GM12878 (cell line): ENCODE measurements around the gene TMEM256. TPM values are rescaled to one million over a fixed set of nuclear protein-coding genes. Genes with fewer than 3 reads are reported as not detected.

ENCODE experiments used
- ASH2L ChIP-seq: fragments of 300-600, 200-600 bp; sonication (generic); IDR thresholded peaks from 2 replicates; pipeline ENCODE4 v1.6.1; 2017; ENCODE audit warnings: low read depth, mild to moderate bottlenecking, borderline replicate concordance
- ATF7 ChIP-seq: fragments of 450-650 bp; IDR thresholded peaks from 2 replicates; pipeline ENCODE4 v1.6.1; 2016; ENCODE audit warnings: low read depth, mild to moderate bottlenecking
- CBX5 ChIP-seq: sonication (generic); IDR thresholded peaks from 2 replicates; pipeline ENCODE4 v1.6.1; 2016; ENCODE audit warnings: low read depth, moderate library complexity, mild to moderate bottlenecking, inconsistent platforms
- CREB1 ChIP-seq: IDR thresholded peaks from 2 replicates; pipeline ENCODE4 v1.6.1; 2012; ENCODE audit warnings: low read depth, mild to moderate bottlenecking, inconsistent platforms
- DPF2 ChIP-seq: fragments of 450-650 bp; IDR thresholded peaks from 2 replicates; pipeline ENCODE4 v1.6.1; 2017; ENCODE audit warnings: mild to moderate bottlenecking
- MTA2 ChIP-seq: fragments of 450-650 bp; IDR thresholded peaks from 2 replicates; pipeline ENCODE4 v1.6.1; 2016; ENCODE audit warnings: low read depth, mild to moderate bottlenecking, moderate library complexity
- NBN ChIP-seq: fragments of 450-650 bp; IDR thresholded peaks from 2 replicates; pipeline ENCODE4 v1.6.1; 2016
- PML ChIP-seq: IDR thresholded peaks from 2 replicates; pipeline ENCODE4 v1.6.1; 2012; ENCODE audit warnings: low read length, inconsistent platforms
- POLR2AphosphoS2 ChIP-seq: IDR thresholded peaks from 2 replicates; pipeline ENCODE4 v1.6.1; 2011; ENCODE audit warnings: low read depth, mild to moderate bottlenecking, low read length, improper control_type of control experiment, moderate library complexity
- ZNF274 ChIP-seq: IDR thresholded peaks from one replicate; pipeline ENCODE4 v1.8.0; 2011; ENCODE audit not compliant: insufficient read length, insufficient read depth
- ZNF622 ChIP-seq: fragments of 450-650 bp; IDR thresholded peaks from 2 replicates; pipeline ENCODE4 v1.6.1; 2017; ENCODE audit warnings: mild to moderate bottlenecking, inconsistent platforms
- polyA plus RNA-seq, 11 experiments: library from polyadenylated mRNA; depleted of rRNA in 4 of 11; unstranded in 6 of 11; stranded (reverse) in 5 of 11; fragments of >200 nt; fragmentation: Nextera tagmentation in 4 of 11; fragmentation: Illumina TruSeq in 1 of 11; extraction: Ambion mirVana in 4 of 11; extraction: Trizol in 1 of 11; gene quantifications; 1 replicate in 1 of 11; 2 replicates in 10 of 11; pipeline versions ENCODE4 v1.2.1 to v1.2.3, GENCODE V29; 2011 to 2016; ENCODE audit warnings: inconsistent platforms in 2 of 11, missing spikeins in 2 of 11, low read depth in 1 of 11
- total RNA-seq, 4 experiments: library from RNA; depleted of rRNA in 3 of 4; stranded (reverse); fragments of >200 nt in 3 of 4; fragmentation: Illumina TruSeq in 1 of 4; extraction: Trizol in 1 of 4; gene quantifications; 2 replicates each; pipeline versions ENCODE4 v1.2.1 to v1.2.3, GENCODE V29; 2013 to 2021
- TF ChIP-seq, protein P1 (sequence below): fragments of 450-650 bp; IDR thresholded peaks from 2 replicates; pipeline ENCODE4 v1.6.1; 2017; ENCODE audit warnings: mild to moderate bottlenecking, low read depth, inconsistent platforms; ENCODE audit not compliant: poor library complexity, severe bottlenecking
- TF ChIP-seq, protein P2 (sequence below): fragments of 450-650 bp; IDR thresholded peaks from 2 replicates; pipeline ENCODE4 v1.6.1; 2017; ENCODE audit warnings: mild to moderate bottlenecking, moderate library complexity
- TF ChIP-seq, protein P3 (sequence below): fragments of 450-650 bp; formaldehyde crosslinking; IDR thresholded peaks from 2 replicates; pipeline ENCODE4 v1.4.0; 2022; ENCODE audit warnings: mild to moderate bottlenecking, moderate library complexity
- TF ChIP-seq, protein P4 (sequence below): fragments of 150-350 bp; IDR thresholded peaks from 2 replicates; pipeline ENCODE4 v1.6.1; 2014; ENCODE audit warnings: mild to moderate bottlenecking, low read depth, low read length
- TF ChIP-seq, protein P5 (sequence below): fragments of 450-650 bp; IDR thresholded peaks from 2 replicates; pipeline ENCODE4 v1.6.1; 2016; ENCODE audit warnings: mild to moderate bottlenecking

TMEM256 gene
- total and polyA plus RNA-seq, 10 of the 15 experiments (the other 5 are each of a cell fraction or from before 2014, with no cell fraction given) = 57.3 to 342 (median 95.7) TPM

DNA sequence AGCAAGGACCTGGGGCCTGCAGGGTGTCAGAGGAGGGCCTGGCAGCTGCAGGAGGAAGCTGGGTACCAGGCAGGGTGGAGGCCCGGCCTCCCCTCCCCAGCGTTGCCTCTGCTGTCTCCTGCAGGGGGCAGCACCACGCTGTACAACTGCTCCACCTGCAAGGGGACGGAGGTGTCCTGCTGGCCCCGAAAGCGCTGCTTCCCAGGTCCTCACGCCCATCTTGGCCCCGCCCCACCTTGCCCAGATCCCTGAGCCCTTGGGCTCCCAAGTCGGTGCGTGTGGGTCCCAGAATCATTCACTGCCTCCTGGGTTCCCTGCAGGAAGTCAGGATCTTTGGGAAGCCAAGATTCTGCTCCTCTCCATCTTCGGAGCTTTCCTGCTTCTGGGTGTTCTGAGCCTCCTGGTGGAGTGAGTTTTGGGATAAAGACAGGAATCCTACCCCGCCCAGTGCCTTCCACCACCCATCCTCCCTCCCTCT is 47.8 kb downstream of the TMEM256 start (continued):
- TF ChIP-seq ZNF274 (no peak), CBX5 (no peak), PML (no peak), DPF2 (0 out of 2 replicates have a peak, but pooled peaks have one; percentile 41), POLR2AphosphoS2 (no peak), MTA2 (no peak), ZNF622 (no peak), CREB1 (no peak), ATF7 (no peak), ASH2L (no peak), NBN (peak; percentile 68; the same call in 1 of the 2 replicates)
- TF ChIP-seq, protein P1, sequence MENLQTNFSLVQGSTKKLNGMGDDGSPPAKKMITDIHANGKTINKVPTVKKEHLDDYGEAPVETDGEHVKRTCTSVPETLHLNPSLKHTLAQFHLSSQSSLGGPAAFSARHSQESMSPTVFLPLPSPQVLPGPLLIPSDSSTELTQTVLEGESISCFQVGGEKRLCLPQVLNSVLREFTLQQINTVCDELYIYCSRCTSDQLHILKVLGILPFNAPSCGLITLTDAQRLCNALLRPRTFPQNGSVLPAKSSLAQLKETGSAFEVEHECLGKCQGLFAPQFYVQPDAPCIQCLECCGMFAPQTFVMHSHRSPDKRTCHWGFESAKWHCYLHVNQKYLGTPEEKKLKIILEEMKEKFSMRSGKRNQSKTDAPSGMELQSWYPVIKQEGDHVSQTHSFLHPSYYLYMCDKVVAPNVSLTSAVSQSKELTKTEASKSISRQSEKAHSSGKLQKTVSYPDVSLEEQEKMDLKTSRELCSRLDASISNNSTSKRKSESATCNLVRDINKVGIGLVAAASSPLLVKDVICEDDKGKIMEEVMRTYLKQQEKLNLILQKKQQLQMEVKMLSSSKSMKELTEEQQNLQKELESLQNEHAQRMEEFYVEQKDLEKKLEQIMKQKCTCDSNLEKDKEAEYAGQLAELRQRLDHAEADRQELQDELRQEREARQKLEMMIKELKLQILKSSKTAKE = no peak
- TF ChIP-seq, protein P2, sequence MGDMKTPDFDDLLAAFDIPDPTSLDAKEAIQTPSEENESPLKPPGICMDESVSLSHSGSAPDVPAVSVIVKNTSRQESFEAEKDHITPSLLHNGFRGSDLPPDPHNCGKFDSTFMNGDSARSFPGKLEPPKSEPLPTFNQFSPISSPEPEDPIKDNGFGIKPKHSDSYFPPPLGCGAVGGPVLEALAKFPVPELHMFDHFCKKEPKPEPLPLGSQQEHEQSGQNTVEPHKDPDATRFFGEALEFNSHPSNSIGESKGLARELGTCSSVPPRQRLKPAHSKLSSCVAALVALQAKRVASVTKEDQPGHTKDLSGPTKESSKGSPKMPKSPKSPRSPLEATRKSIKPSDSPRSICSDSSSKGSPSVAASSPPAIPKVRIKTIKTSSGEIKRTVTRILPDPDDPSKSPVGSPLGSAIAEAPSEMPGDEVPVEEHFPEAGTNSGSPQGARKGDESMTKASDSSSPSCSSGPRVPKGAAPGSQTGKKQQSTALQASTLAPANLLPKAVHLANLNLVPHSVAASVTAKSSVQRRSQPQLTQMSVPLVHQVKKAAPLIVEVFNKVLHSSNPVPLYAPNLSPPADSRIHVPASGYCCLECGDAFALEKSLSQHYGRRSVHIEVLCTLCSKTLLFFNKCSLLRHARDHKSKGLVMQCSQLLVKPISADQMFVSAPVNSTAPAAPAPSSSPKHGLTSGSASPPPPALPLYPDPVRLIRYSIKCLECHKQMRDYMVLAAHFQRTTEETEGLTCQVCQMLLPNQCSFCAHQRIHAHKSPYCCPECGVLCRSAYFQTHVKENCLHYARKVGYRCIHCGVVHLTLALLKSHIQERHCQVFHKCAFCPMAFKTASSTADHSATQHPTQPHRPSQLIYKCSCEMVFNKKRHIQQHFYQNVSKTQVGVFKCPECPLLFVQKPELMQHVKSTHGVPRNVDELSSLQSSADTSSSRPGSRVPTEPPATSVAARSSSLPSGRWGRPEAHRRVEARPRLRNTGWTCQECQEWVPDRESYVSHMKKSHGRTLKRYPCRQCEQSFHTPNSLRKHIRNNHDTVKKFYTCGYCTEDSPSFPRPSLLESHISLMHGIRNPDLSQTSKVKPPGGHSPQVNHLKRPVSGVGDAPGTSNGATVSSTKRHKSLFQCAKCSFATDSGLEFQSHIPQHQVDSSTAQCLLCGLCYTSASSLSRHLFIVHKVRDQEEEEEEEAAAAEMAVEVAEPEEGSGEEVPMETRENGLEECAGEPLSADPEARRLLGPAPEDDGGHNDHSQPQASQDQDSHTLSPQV = no peak
- TF ChIP-seq, protein P3, sequence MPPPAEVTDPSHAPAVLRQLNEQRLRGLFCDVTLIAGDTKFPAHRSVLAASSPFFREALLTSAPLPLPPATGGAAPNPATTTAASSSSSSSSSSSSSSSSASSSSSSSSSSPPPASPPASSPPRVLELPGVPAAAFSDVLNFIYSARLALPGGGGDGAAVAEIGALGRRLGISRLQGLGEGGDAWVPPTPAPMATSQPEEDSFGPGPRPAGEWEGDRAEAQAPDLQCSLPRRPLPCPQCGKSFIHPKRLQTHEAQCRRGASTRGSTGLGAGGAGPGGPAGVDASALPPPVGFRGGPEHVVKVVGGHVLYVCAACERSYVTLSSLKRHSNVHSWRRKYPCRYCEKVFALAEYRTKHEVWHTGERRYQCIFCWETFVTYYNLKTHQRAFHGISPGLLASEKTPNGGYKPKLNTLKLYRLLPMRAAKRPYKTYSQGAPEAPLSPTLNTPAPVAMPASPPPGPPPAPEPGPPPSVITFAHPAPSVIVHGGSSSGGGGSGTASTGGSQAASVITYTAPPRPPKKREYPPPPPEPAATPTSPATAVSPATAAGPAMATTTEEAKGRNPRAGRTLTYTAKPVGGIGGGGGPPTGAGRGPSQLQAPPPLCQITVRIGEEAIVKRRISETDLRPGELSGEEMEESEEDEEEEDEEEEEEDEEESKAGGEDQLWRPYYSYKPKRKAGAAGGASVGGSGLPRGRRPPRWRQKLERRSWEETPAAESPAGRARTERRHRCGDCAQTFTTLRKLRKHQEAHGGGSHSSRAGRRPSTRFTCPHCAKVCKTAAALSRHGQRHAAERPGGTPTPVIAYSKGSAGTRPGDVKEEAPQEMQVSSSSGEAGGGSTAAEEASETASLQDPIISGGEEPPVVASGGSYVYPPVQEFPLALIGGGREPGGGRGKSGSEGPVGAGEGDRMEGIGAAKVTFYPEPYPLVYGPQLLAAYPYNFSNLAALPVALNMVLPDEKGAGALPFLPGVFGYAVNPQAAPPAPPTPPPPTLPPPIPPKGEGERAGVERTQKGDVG (CRISPR knock-in tag) = no peak
- TF ChIP-seq, protein P4, sequence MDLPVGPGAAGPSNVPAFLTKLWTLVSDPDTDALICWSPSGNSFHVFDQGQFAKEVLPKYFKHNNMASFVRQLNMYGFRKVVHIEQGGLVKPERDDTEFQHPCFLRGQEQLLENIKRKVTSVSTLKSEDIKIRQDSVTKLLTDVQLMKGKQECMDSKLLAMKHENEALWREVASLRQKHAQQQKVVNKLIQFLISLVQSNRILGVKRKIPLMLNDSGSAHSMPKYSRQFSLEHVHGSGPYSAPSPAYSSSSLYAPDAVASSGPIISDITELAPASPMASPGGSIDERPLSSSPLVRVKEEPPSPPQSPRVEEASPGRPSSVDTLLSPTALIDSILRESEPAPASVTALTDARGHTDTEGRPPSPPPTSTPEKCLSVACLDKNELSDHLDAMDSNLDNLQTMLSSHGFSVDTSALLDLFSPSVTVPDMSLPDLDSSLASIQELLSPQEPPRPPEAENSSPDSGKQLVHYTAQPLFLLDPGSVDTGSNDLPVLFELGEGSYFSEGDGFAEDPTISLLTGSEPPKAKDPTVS = no peak
- TF ChIP-seq, protein P5, sequence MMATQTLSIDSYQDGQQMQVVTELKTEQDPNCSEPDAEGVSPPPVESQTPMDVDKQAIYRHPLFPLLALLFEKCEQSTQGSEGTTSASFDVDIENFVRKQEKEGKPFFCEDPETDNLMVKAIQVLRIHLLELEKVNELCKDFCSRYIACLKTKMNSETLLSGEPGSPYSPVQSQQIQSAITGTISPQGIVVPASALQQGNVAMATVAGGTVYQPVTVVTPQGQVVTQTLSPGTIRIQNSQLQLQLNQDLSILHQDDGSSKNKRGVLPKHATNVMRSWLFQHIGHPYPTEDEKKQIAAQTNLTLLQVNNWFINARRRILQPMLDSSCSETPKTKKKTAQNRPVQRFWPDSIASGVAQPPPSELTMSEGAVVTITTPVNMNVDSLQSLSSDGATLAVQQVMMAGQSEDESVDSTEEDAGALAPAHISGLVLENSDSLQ = no peak
